HG02588 (cell line): Measurements from ENCODE around the gene NAV3.
"Not testable (repeated sequence)": the region's sequence is repeated elsewhere in the genome, so short reads cannot be mapped to it uniquely, and the experiment has no call there.

Experiments
- ATAC-seq: cut with Tn5 transposase; IDR thresholded peaks from one replicate; pipeline ENCODE4 v1.9.1; 2021; ENCODE audit warnings: mild to moderate bottlenecking, moderate library complexity; ENCODE audit not compliant: unreplicated experiment

The NAV3 gene

GRCh38 chr12:78101113-78101876 lies 270.6 kb downstream of the NAV3 start:
- ATAC-seq, result no peak

GRCh38 chr12:78101946-78102635 lies 271.4 kb downstream of the NAV3 start:
- ATAC-seq, result no peak

GRCh38 chr12:78102801-78103200 lies 272.1 kb downstream of the NAV3 start:
- ATAC-seq, result not testable (repeated sequence)

GRCh38 chr12:78115889-78116288 lies 285.2 kb downstream of the NAV3 start:
- ATAC-seq, result no peak

GRCh38 chr12:78118036-78118435 lies 287.3 kb downstream of the NAV3 start:
- no peak for ATAC-seq

- no peak for ATAC-seq
These were observed 287.8 kb downstream of the NAV3 start for GRCh38 chr12:78118486-78118885.

GRCh38 chr12:78119351-78119918 lies 288.7 kb downstream of the NAV3 start:
- no peak for ATAC-seq

- no peak for ATAC-seq
These were observed 289.6 kb downstream of the NAV3 start for GRCh38 chr12:78120306-78120705.

- ATAC-seq, result no peak
These were observed 290.3 kb downstream of the NAV3 start for GRCh38 chr12:78120866-78121560.

GRCh38 chr12:78121969-78122610 lies 291.4 kb downstream of the NAV3 start:
- ATAC-seq, result no peak

GRCh38 chr12:78128211-78128610 lies 297.5 kb downstream of the NAV3 start:
- ATAC-seq, result no peak

- no peak for ATAC-seq
These were observed 313.0 kb downstream of the NAV3 start for GRCh38 chr12:78143717-78144116.

- ATAC-seq, result no peak
These were observed 314.7 kb downstream of the NAV3 start for GRCh38 chr12:78145398-78145797.

- ATAC-seq, result peak; percentile 60
These were observed 315.7 kb downstream of the NAV3 start for GRCh38 chr12:78146365-78146772.

- ATAC-seq, result no peak
These were observed 318.8 kb downstream of the NAV3 start for GRCh38 chr12:78149459-78149858.

GRCh38 chr12:78155546-78155945 lies 324.9 kb downstream of the NAV3 start:
- ATAC-seq, result no peak

GRCh38 chr12:78156751-78157150 lies 326.1 kb downstream of the NAV3 start:
- no peak for ATAC-seq

- ATAC-seq, result no peak
These were observed 326.5 kb downstream of the NAV3 start for GRCh38 chr12:78157199-78157598.

- no peak for ATAC-seq
These were observed 333.5 kb downstream of the NAV3 start for GRCh38 chr12:78164154-78164553.

GRCh38 chr12:78167510-78167909 lies 336.8 kb downstream of the NAV3 start:
- ATAC-seq, result no peak

GRCh38 chr12:78171061-78171460 lies 340.4 kb downstream of the NAV3 start:
- no peak for ATAC-seq
